GM12801 (cell line): Measurements from ENCODE around the gene ZGPAT.

Source experiments
- TF ChIP-seq, protein P1 (sequence below): IDR thresholded peaks from one replicate; pipeline ENCODE4 v1.5.1; 2011; ENCODE audit warnings: control low read depth; ENCODE audit not compliant: insufficient read length; ENCODE audit errors: extremely low read depth

ZGPAT gene

GRCh38 chr20:63743210-63743970, 35.6 kb downstream of the ZGPAT start:
- TF ChIP-seq, protein P1, sequence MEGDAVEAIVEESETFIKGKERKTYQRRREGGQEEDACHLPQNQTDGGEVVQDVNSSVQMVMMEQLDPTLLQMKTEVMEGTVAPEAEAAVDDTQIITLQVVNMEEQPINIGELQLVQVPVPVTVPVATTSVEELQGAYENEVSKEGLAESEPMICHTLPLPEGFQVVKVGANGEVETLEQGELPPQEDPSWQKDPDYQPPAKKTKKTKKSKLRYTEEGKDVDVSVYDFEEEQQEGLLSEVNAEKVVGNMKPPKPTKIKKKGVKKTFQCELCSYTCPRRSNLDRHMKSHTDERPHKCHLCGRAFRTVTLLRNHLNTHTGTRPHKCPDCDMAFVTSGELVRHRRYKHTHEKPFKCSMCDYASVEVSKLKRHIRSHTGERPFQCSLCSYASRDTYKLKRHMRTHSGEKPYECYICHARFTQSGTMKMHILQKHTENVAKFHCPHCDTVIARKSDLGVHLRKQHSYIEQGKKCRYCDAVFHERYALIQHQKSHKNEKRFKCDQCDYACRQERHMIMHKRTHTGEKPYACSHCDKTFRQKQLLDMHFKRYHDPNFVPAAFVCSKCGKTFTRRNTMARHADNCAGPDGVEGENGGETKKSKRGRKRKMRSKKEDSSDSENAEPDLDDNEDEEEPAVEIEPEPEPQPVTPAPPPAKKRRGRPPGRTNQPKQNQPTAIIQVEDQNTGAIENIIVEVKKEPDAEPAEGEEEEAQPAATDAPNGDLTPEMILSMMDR = no peak

- TF ChIP-seq, protein P1 = no peak
Measured at GRCh38 chr20:63744158-63744557, 36.3 kb downstream of the ZGPAT start.

GRCh38 chr20:63744574-63745423, 37.0 kb downstream of the ZGPAT start:
- TF ChIP-seq, protein P1 = no peak

GRCh38 chr20:63745424-63745805, 37.6 kb downstream of the ZGPAT start:
- TF ChIP-seq, protein P1 = no peak

DNA sequence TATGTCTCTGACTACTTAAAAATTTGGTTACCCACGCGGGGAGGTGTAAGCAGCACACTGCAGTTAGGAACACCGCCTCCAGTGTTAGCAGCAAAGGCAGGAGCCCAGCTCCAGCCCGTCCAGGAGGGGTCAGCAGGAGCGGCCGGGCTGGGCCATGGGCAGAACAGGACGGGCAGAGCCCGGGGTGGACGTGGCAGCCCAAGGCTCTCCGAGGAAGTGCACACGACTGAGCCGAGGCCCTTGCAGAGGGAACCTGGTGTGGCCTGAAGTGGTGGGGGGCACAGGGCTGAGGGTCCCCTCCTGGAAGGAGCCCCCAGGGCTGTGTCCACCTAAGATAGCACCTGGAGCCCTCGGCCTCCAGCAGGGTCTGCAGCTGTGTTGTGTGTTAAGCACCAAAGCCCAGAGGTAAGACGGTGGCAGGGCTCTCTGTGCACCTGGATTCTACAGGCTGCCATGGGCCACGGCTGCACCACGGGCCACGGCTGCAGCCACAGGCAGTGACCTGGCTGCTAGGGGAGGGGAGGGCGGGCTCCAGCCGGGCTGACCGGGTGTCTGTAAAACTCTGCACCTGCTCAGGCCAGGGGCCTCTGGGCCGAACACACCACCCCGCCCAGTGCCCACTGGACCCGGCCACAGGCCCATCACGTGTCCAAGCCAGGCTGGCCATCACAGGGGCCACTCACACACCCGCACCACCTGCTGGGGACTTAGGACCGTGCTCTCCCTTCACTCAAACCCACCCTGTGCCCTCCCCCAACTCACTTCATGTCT, 38.3 kb downstream of the ZGPAT start:
- TF ChIP-seq, protein P1 = no peak

GRCh38 chr20:63746751-63747315, 39.0 kb downstream of the ZGPAT start:
- TF ChIP-seq, protein P1 = no peak
